ENCODE data around the gene KAT2B. TPM values are rescaled to one million over a fixed set of nuclear protein-coding genes. Genes with fewer than 3 reads are reported as not detected.

Gene KAT2B
- total and polyA plus RNA-seq, 8 donors, result 8.2 to 21.6 (median 14.9) TPM

DNA sequence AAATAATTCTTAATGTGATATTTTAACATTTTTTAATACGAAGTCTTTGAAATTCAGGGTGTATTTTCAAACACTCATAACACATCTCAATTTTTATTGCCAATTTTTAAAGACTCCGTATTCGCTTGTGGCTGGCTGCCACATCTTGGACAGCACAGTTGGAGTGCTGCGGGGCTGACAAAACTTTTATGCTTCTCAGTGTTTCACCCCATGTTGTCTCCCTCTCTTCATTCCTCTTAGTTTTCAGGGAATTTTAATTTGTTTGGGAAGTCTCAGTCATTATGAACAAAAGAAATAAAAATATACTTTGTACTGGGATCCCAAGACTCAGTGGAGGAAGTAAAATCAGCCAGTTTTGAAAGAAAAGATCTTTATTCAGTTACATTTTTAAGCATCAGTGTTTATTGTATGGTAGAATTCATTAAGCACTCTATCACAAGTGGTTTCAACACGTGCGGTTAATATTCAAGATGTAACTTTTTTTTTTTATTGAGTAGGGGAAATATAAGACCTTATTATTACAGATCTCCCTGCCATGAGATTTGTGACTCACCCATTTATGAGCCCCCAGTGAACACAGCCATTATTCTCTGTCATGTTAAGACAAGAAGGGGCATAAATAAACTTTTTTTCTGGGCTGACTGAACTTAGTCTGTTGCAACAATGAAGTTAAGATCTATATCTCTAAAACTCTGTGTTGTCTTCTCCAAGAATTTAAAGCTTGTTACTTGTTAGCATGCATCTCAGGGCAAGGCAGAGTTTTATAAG lies 26.8 kb downstream of the KAT2B start:
- Histone ChIP-seq H3K4me3 (no peak overlapping the region), H3K9me3 (no peaks in the 10 kb centered on the region), H3K36me3 (no peaks in the 10 kb centered on the region), H3K27ac (no peak overlapping the region), H3K4me1 (no peaks in the 10 kb centered on the region), H3K27me3 (no peaks in the 10 kb centered on the region)
- WGBS, 2 donors, result 73 to 75% methylated on average over 6 of the region's 6 CpGs
- ATAC-seq (no peak), FAIRE-seq (peak; percentile 77), DNase-seq (no peak)
- intact Hi-C loops (cut with DNase I), result no loop called here
- TF ChIP-seq, protein P1, sequence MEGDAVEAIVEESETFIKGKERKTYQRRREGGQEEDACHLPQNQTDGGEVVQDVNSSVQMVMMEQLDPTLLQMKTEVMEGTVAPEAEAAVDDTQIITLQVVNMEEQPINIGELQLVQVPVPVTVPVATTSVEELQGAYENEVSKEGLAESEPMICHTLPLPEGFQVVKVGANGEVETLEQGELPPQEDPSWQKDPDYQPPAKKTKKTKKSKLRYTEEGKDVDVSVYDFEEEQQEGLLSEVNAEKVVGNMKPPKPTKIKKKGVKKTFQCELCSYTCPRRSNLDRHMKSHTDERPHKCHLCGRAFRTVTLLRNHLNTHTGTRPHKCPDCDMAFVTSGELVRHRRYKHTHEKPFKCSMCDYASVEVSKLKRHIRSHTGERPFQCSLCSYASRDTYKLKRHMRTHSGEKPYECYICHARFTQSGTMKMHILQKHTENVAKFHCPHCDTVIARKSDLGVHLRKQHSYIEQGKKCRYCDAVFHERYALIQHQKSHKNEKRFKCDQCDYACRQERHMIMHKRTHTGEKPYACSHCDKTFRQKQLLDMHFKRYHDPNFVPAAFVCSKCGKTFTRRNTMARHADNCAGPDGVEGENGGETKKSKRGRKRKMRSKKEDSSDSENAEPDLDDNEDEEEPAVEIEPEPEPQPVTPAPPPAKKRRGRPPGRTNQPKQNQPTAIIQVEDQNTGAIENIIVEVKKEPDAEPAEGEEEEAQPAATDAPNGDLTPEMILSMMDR (IDR thresholded peaks at IDR 0.05), result no peak

DNA sequence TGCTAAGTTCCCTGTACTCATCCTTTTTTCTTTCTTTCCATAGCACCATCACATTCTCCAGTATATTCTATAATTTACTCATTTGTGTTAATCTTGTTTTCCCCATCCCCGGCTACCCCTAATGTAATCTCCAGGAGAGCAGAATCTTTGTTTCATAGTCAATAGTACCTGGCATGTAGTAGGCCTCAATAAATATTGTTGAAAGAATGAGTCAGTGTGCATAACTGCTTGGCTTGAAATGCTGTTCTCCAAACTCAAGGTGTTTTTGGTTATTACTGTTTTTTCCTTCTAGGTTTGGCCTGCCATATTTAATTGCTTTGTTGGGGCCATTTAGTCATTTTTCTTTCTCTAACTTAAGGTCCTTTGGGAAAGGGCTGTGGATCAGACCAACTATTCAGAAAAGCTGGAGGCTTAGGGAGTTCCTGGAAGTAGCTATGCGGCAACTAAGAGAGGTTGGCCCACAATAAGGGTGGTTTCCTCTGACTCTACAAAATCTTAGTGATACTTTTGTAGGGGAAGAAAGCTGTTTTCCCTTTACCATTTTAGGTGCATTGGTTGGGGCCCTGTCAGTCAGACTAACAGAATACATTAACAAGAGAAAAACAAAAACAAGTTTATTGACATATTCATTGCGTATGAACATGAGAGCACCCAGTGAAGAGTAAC lies 28.4 kb downstream of the KAT2B start:
- Histone ChIP-seq H3K4me1 (no peaks in the 10 kb centered on the region), H3K27me3 (no peaks in the 10 kb centered on the region), H3K9me3 (no peaks in the 10 kb centered on the region), H3K4me3 (no peak overlapping the region), H3K27ac (no peak overlapping the region), H3K36me3 (no peaks in the 10 kb centered on the region)
- peak; percentile 34 to 67 (median 64) for ATAC-seq
- 61 to 77% methylated on average over 3 of the region's 3 CpGs for WGBS, 2 donors
- intact Hi-C loops (cut with DNase I), result no loop called here
- TF ChIP-seq, protein P1 (IDR thresholded peaks at IDR 0.05), result no peak
- no peak for FAIRE-seq
- no peak for DNase-seq

DNA sequence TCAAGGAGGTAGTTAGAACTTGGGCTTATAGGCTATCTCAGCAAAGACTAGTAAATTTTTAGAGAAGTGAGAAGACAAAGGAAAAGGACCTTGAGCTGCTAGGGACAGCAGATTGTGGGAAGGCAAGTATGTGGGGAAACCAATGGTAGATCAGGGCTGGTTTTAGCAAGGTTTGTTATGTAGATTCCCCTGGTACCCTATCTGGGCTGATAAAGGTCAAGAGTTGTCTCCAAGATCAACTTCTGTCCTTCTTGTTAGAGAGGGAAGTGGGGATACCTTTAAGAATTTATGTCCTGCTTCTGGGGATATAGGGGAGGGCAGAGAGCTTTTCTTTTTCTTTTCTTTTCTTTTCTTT lies 28.9 kb downstream of the KAT2B start:
- intact Hi-C loops (cut with DNase I), result no loop called here

DNA sequence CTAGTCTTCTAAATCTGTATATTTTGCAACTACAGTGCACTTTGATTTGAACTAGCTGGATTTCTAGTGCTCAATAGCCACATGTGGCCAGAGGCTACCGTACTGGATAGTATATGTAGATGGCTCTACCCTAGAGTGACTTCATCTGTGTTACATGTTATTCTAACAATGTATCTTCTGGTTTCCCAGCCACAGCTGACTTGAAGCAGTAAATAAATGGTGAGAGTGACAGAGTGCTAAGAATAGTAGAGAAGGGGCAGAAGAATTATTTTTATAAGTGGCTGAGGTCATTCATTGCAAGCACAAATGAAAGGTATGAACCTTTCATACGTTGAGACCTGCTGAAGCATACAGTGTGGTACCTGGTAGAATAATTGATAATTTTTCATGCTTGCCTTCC lies 30.9 kb downstream of the KAT2B start:
- 91 to 95% methylated on average over 2 of the region's 2 CpGs for WGBS, 2 donors

More for the DNA sequence above, 28.9 kb downstream of the KAT2B start:
- Histone ChIP-seq H3K27me3 (no peaks in the 10 kb centered on the region), H3K9me3 (no peaks in the 10 kb centered on the region), H3K4me1 (no peaks in the 10 kb centered on the region), H3K27ac (no peak overlapping the region), H3K4me3 (no peak overlapping the region), H3K36me3 (no peaks in the 10 kb centered on the region)
- TF ChIP-seq, protein P1 (IDR thresholded peaks at IDR 0.05), result no peak
- no peak for ATAC-seq
- no peak for FAIRE-seq
- no peak for DNase-seq

More for the DNA sequence above, 30.9 kb downstream of the KAT2B start:
- no peak for FAIRE-seq
- ATAC-seq, result no peak
- no peak overlapping the region for H3K4me3 ChIP-seq
- no peak for DNase-seq
- intact Hi-C loops (cut with DNase I), result no loop called here
- TF ChIP-seq, protein P1 (IDR thresholded peaks at IDR 0.05), result no peak
- H3K4me1 ChIP-seq, result no peaks in the 10 kb centered on the region
- no peaks in the 10 kb centered on the region for H3K9me3 ChIP-seq
- H3K27me3 ChIP-seq, result no peaks in the 10 kb centered on the region
- no peak overlapping the region for H3K27ac ChIP-seq
- H3K36me3 ChIP-seq, result no peaks in the 10 kb centered on the region
